ENCODE data around the gene TMEM238.

The TMEM238 gene

GRCh38 chr19:55379174-55379573 is 4.9 kb downstream of the TMEM238 start:
- no peaks in the 10 kb centered on the region for H3K9me2 ChIP-seq (replicated peaks; ENCODE audit: control insufficient read depth, low read length)
- no peak overlapping the region for H3K27ac ChIP-seq (ENCODE audit: low read depth, low read length)
- no peak overlapping the region for H3K4me3 ChIP-seq (ENCODE audit: low read length)
- peaks cover 6% of the 10 kb centered on the region for H3K27me3 ChIP-seq (ENCODE audit: control insufficient read depth, low read length)
- H3K36me3 ChIP-seq (ENCODE audit: control insufficient read depth, low read length) = no peaks in the 10 kb centered on the region; the same call in none of the 2 replicates
- TF ChIP-seq CTCF (IDR thresholded peaks at IDR 0.05; ENCODE audit: low read depth, low read length, poor library complexity, severe bottlenecking) (no peak), EZH2phosphoT487 (IDR thresholded peaks at IDR 0.05; ENCODE audit: borderline replicate concordance, low read length) (no peak)
- H3F3A ChIP-seq (ENCODE audit: control insufficient read depth, insufficient read depth) = peaks cover 3% of the 10 kb centered on the region; the same call in 1 of the 2 replicates
- no peaks in the 10 kb centered on the region for H4K20me1 ChIP-seq (ENCODE audit: control insufficient read depth, insufficient read depth, low read depth, low read length)
- H3K4me2 ChIP-seq (ENCODE audit: low read length) = no peak overlapping the region
- H3K9me3 ChIP-seq (ENCODE audit: control insufficient read depth, insufficient read depth, low read length) = no peaks in the 10 kb centered on the region
- H3K79me2 ChIP-seq (ENCODE audit: control insufficient read depth, low read length) = peaks cover 22% of the 10 kb centered on the region
- H3K4me1 ChIP-seq (ENCODE audit: control insufficient read depth, low read length) = peaks cover 19% of the 10 kb centered on the region

- H3K4me3 ChIP-seq (ENCODE audit: low read length) = no peak overlapping the region
- H3K27ac ChIP-seq (ENCODE audit: low read depth, low read length) = no peak overlapping the region
- H3K36me3 ChIP-seq (ENCODE audit: control insufficient read depth, low read length) = no peaks in the 10 kb centered on the region; the same call in 1 of the 2 replicates
Observed at GRCh38 chr19:55377356-55378131, 6.5 kb downstream of the TMEM238 start.

GRCh38 chr19:55376241-55376933 is 7.7 kb downstream of the TMEM238 start, which contains the start of gene TMEM190:
Gene TMEM190, plus strand, starts transcription at chr19:55376826. Its CDS starts 28 bp downstream, at chr19:55376854.
- H3K9me2 ChIP-seq (replicated peaks; ENCODE audit: control insufficient read depth, low read length) = no peaks in the 10 kb centered on the region
- no peaks in the 10 kb centered on the region for H3K9me3 ChIP-seq (ENCODE audit: control insufficient read depth, insufficient read depth, low read length)
- no peak for TF ChIP-seq CTCF (IDR thresholded peaks at IDR 0.05; ENCODE audit: low read depth, low read length, poor library complexity, severe bottlenecking)
- no peak for TF ChIP-seq EZH2phosphoT487 (IDR thresholded peaks at IDR 0.05; ENCODE audit: borderline replicate concordance, low read length)
- H3K4me2 ChIP-seq (ENCODE audit: low read length) = no peak within 1 kb of the TSS
- no peak within 1 kb of the TSS for H3K27ac ChIP-seq (ENCODE audit: low read depth, low read length)
- H3K79me2 ChIP-seq (ENCODE audit: control insufficient read depth, low read length) = peaks cover under 1% of the 10 kb centered on the region; the same call in 1 of the 2 replicates
- H4K20me1 ChIP-seq (ENCODE audit: control insufficient read depth, insufficient read depth, low read depth, low read length) = no peaks in the 10 kb centered on the region
- H3K27me3 ChIP-seq (ENCODE audit: control insufficient read depth, low read length) = peaks cover 32% of the 10 kb centered on the region
- H3K36me3 ChIP-seq (ENCODE audit: control insufficient read depth, low read length) = no peaks in the 10 kb centered on the region; the same call in 1 of the 2 replicates
- H3K4me1 ChIP-seq (ENCODE audit: control insufficient read depth, low read length) = no peaks in the 10 kb centered on the region
- H3K4me3 ChIP-seq (ENCODE audit: low read length) = no peak within 1 kb of the TSS
- H3F3A ChIP-seq (ENCODE audit: control insufficient read depth, insufficient read depth) = peaks cover 3% of the 10 kb centered on the region; the same call in 1 of the 2 replicates

More at GRCh38 chr19:55377356-55378131, 6.5 kb downstream of the TMEM238 start:
- peaks cover 9% of the 10 kb centered on the region for H3K4me1 ChIP-seq (ENCODE audit: control insufficient read depth, low read length)
- H3K9me2 ChIP-seq (replicated peaks; ENCODE audit: control insufficient read depth, low read length) = no peaks in the 10 kb centered on the region
- H3K9me3 ChIP-seq (ENCODE audit: control insufficient read depth, insufficient read depth, low read length) = no peaks in the 10 kb centered on the region
- peaks cover 22% of the 10 kb centered on the region for H3K27me3 ChIP-seq (ENCODE audit: control insufficient read depth, low read length)
- no peak overlapping the region for H3K4me2 ChIP-seq (ENCODE audit: low read length)
- H3K79me2 ChIP-seq (ENCODE audit: control insufficient read depth, low read length) = peaks cover 12% of the 10 kb centered on the region
- no peaks in the 10 kb centered on the region for H4K20me1 ChIP-seq (ENCODE audit: control insufficient read depth, insufficient read depth, low read depth, low read length)
- TF ChIP-seq EZH2phosphoT487 (IDR thresholded peaks at IDR 0.05; ENCODE audit: borderline replicate concordance, low read length) = no peak
- no peak for TF ChIP-seq CTCF (IDR thresholded peaks at IDR 0.05; ENCODE audit: low read depth, low read length, poor library complexity, severe bottlenecking)
- H3F3A ChIP-seq (ENCODE audit: control insufficient read depth, insufficient read depth) = peaks cover 3% of the 10 kb centered on the region; the same call in 1 of the 2 replicates

All from DOHH2 (cell line).